GM03348 (cell line): ENCODE data around the gene TMEM176A.

ENCODE experiments used
- DNase-seq: peaks from one replicate; pipeline ENCODE4 v3.0.0; 2012; ENCODE audit warnings: low spot score

Gene TMEM176A

GRCh38 chr7:150820148-150820547 is 19.6 kb downstream of the TMEM176A start:
- no peak for DNase-seq

- DNase-seq = no peak
Observed at GRCh38 chr7:150820578-150821198, 20.1 kb downstream of the TMEM176A start.

- DNase-seq = no peak
Observed at GRCh38 chr7:150823043-150823442, 22.5 kb downstream of the TMEM176A start.

- no peak for DNase-seq
Observed at GRCh38 chr7:150823484-150824126, 23.0 kb downstream of the TMEM176A start.

GRCh38 chr7:150824379-150825177 is 24.0 kb downstream of the TMEM176A start:
- no peak for DNase-seq

GRCh38 chr7:150826061-150826849 is 25.7 kb downstream of the TMEM176A start:
- DNase-seq = no peak

GRCh38 chr7:150828384-150828783 is 27.8 kb downstream of the TMEM176A start:
- no peak for DNase-seq

- no peak for DNase-seq
Observed at GRCh38 chr7:150829426-150829825, 28.9 kb downstream of the TMEM176A start.

GRCh38 chr7:150830937-150831336 is 30.4 kb downstream of the TMEM176A start:
- DNase-seq = no peak

GRCh38 chr7:150831851-150832250 is 31.3 kb downstream of the TMEM176A start:
- DNase-seq = no peak

- no peak for DNase-seq
Observed at GRCh38 chr7:150835019-150835418, 34.5 kb downstream of the TMEM176A start.

GRCh38 chr7:150835702-150836280 is 35.2 kb downstream of the TMEM176A start:
- no peak for DNase-seq

GRCh38 chr7:150838965-150839650 is 38.5 kb downstream of the TMEM176A start:
- DNase-seq = no peak

- DNase-seq = no peak
Observed at GRCh38 chr7:150842018-150842417, 41.4 kb downstream of the TMEM176A start.

- no peak for DNase-seq
Observed at GRCh38 chr7:150842716-150843115, 42.1 kb downstream of the TMEM176A start.

- no peak for DNase-seq
Observed at GRCh38 chr7:150845421-150845861, 44.9 kb downstream of the TMEM176A start.

- DNase-seq = no peak
Observed at GRCh38 chr7:150846291-150847115, 45.9 kb downstream of the TMEM176A start.

- no peak for DNase-seq
Observed at GRCh38 chr7:150847536-150847935, 47.0 kb downstream of the TMEM176A start.

- DNase-seq = no peak
Observed at GRCh38 chr7:150848111-150848510, 47.5 kb downstream of the TMEM176A start.

GRCh38 chr7:150848561-150849115 is 48.1 kb downstream of the TMEM176A start:
- no peak for DNase-seq
